ENCODE measurements around the gene IRF3.
"Not testable (repeated sequence)": the region's sequence is repeated elsewhere in the genome, so short reads cannot be mapped to it uniquely, and the experiment has no call there.

Gene IRF3

GRCh38 chr19:49642492-49643035 lies 23.1 kb downstream of the IRF3 start:
- no peak for DNase-seq

GRCh38 chr19:49641688-49642491 lies 23.8 kb downstream of the IRF3 start, which contains the start of gene SCAF1:
SCAF1 (plus strand) TSS chr19:49642209; CDS start chr19:49645027, 2,818 bp downstream.
- peak; percentile 97 for DNase-seq

- peak; percentile 99 for DNase-seq
Observed at GRCh38 chr19:49640113-49640898, 25.4 kb downstream of the IRF3 start, which contains the start of gene RRAS. RRAS (minus strand) TSS chr19:49640143; CDS start chr19:49640098, 45 bp downstream.

GRCh38 chr19:49639401-49640112 lies 26.1 kb downstream of the IRF3 start:
- no peak for DNase-seq

- DNase-seq: no peak
Observed at GRCh38 chr19:49637821-49638738, 27.6 kb downstream of the IRF3 start.

- DNase-seq: no peak
Observed at GRCh38 chr19:49636233-49636932, 29.3 kb downstream of the IRF3 start.

- DNase-seq: no peak
Observed at GRCh38 chr19:49635530-49636232, 30.0 kb downstream of the IRF3 start.

GRCh38 chr19:49633273-49633672 lies 32.4 kb downstream of the IRF3 start:
- DNase-seq: not testable (repeated sequence)

- no peak for DNase-seq
Observed at GRCh38 chr19:49632576-49632975, 33.1 kb downstream of the IRF3 start.

- DNase-seq: no peak
Observed at GRCh38 chr19:49631610-49632192, 34.0 kb downstream of the IRF3 start.

- no peak for DNase-seq
Observed at GRCh38 chr19:49631014-49631588, 34.6 kb downstream of the IRF3 start.

- DNase-seq: no peak
Observed at GRCh38 chr19:49629659-49630058, 36.0 kb downstream of the IRF3 start.

- no peak for DNase-seq
Observed at GRCh38 chr19:49626226-49626625, 39.4 kb downstream of the IRF3 start.

GRCh38 chr19:49624967-49625910 lies 40.4 kb downstream of the IRF3 start:
- no peak for DNase-seq

- DNase-seq: not testable (repeated sequence)
Observed at GRCh38 chr19:49617860-49618259, 47.8 kb downstream of the IRF3 start.

GRCh38 chr19:49616945-49617344 lies 48.7 kb downstream of the IRF3 start:
- no peak for DNase-seq

GRCh38 chr19:49616532-49616931 lies 49.1 kb downstream of the IRF3 start:
- no peak for DNase-seq

GRCh38 chr19:49615861-49616260 lies 49.8 kb downstream of the IRF3 start:
- no peak for DNase-seq
